Right cardiac atrium (tissue), 5 donors: ENCODE data around the gene GPR32. TPM values are rescaled to one million over a fixed set of nuclear protein-coding genes. Genes with fewer than 3 reads are reported as not detected.
"Not testable (repeated sequence)": the region's sequence is repeated elsewhere in the genome, so short reads cannot be mapped to it uniquely, and the experiment has no call there.

Source experiments
- ATAC-seq, 2 donors: fragments of 200-7000 bp; cut with Tn5 transposase; one replicate each; pipeline versions ENCODE4 v1.8.0 to v1.9.1; 2020; ENCODE audit warnings: moderate library complexity in 2 of 2, mild to moderate bottlenecking in 1 of 2
- DNase-seq, 3 donors: peaks; one replicate each; pipeline ENCODE4 v3.0.0-alpha.2; 2020
- H3K27ac ChIP-seq: one replicate; pipeline ENCODE4 v1.5.1; 2013; ENCODE audit warnings: mild to moderate bottlenecking, low read length, control low read depth, moderate library complexity
- H3K27me3 ChIP-seq: one replicate; pipeline ENCODE4 v1.6.1; 2013; ENCODE audit not compliant: control insufficient read depth, insufficient read depth
- H3K4me1 ChIP-seq: one replicate; pipeline ENCODE4 v1.6.1; 2013; ENCODE audit warnings: low read length; ENCODE audit not compliant: control insufficient read depth, insufficient read depth
- H3K4me3 ChIP-seq: one replicate; pipeline ENCODE4 v1.5.1; 2013; ENCODE audit warnings: low read length, control low read depth
- H3K9me3 ChIP-seq: one replicate; pipeline ENCODE4 v1.6.1; 2013; ENCODE audit warnings: low read length; ENCODE audit not compliant: control insufficient read depth
- WGBS: extraction: QIAGEN DNeasy Blood & Tissue Kit; methylation state at CpG from one replicate; pipeline ENCODE4 v1.1.7; 2013; 5-methylcytosine and 5-hydroxymethylcytosine counted together
- intact Hi-C, 4 donors: fragments of 100-400 bp; cut with DNase I; formaldehyde crosslinking; loops; one replicate each; pipeline versions ENCODE4 v1.11.0 to v1.14.0; 2022 to 2023
- polyA plus RNA-seq: library from polyadenylated mRNA; stranded (reverse); fragments of 200-250 nt; gene quantifications from one replicate; pipeline ENCODE4 v1.2.3, GENCODE V29; 2013
- total RNA-seq, 4 donors: library from RNA; stranded (reverse); fragmentation: NEBNext Ultra II Directional; extraction: Animal tissue kit (Norgen Biotek cat#: 25700); gene quantifications; one replicate each; pipeline ENCODE4 v1.2.1, GENCODE V29; 2021
- donor health status: healthy with polysubstance abuse.
- donor health status: DM: no; HTN: yes; CAD: no.
- donor health status: DM: no; HTN: no; CAD: no.
- donor health status: DM: no; HTN: yes; CAD: no; lungs with severe emphysema.
- donor health status: DM: yes; HTN: yes; CAD: no.

Gene GPR32
- total and polyA plus RNA-seq, 5 donors = not detected

DNA sequence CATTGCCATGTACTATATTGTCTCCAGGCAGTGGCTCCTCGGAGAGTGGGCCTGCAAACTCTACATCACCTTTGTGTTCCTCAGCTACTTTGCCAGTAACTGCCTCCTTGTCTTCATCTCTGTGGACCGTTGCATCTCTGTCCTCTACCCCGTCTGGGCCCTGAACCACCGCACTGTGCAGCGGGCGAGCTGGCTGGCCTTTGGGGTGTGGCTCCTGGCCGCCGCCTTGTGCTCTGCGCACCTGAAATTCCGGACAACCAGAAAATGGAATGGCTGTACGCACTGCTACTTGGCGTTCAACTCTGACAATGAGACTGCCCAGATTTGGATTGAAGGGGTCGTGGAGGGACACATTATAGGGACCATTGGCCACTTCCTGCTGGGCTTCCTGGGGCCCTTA, 624 bp downstream of the GPR32 start:
- no peaks in the 10 kb centered on the region for H3K4me1 ChIP-seq
- H3K9me3 ChIP-seq = no peaks in the 10 kb centered on the region
- intact Hi-C loops = no loop called here
- ATAC-seq (no peak), DNase-seq (no peak)
- no peak overlapping the region for H3K4me3 ChIP-seq
- H3K27me3 ChIP-seq = no peaks in the 10 kb centered on the region
- 80% methylated on average over 13 of the region's 13 CpGs for WGBS
- no peak overlapping the region for H3K27ac ChIP-seq

- no peak for DNase-seq
- Histone ChIP-seq H3K27me3 (no peaks in the 10 kb centered on the region), H3K27ac (no peak overlapping the region), H3K4me1 (no peaks in the 10 kb centered on the region), H3K4me3 (no peak overlapping the region), H3K9me3 (no peaks in the 10 kb centered on the region)
- intact Hi-C loops = no loop called here
- ATAC-seq = no peak
- WGBS = 40% methylated on average over 2 of the region's 2 CpGs
Measured at GRCh38 chr19:50772476-50772875, 2.2 kb downstream of the GPR32 start.

DNA sequence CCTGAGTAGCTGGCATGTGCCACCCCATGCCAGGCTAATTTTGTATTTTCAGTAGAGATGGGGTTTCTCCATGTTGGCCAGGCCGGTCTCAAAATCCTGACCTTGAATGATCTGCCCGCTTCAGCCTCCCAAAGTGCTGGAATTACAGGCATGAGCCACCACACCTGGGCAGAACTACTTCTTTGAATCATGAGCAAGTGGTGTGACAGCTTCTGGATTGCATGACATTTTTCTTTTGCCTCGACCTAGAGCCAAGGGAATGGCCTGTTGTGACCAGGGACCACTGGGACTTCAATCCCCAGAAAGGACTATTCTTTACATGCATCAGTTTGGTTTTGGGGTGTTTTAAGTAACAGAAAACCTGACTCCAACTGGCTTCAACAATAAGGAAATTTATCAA, 2.6 kb downstream of the GPR32 start:
- ATAC-seq, intact Hi-C loops, H3K9me3 ChIP-seq, H3K4me1 ChIP-seq, H3K27me3 ChIP-seq, H3K4me3 ChIP-seq, DNase-seq, H3K27ac ChIP-seq: not testable (repeated sequence)
- WGBS = 85% methylated on average over 3 of the region's 3 CpGs

- intact Hi-C loops, ATAC-seq: not testable (repeated sequence)
Measured at GRCh38 chr19:50773454-50773853, 3.2 kb downstream of the GPR32 start.

DNA sequence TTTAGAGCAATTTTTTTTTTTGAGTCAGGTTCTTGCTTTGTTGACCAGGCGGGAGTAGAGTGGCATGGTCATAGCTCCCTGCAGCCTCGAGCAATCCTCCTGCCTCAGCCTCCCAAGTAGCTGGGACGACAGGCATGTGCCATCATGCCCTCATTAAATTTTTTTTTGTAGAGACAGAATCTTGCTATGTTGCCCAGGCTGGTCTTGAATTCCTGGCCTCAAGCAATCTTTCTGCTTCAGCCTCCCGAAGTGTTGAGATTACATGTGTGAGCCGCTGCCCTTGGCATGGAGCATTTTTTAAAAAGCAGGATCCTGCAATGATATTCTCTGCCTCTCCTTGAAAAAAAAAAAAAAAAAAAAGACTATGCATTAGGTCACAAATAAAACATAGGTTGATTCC, 5.9 kb downstream of the GPR32 start:
- ATAC-seq (no peak), DNase-seq (no peak)
- H3K4me1 ChIP-seq = no peaks in the 10 kb centered on the region
- no peaks in the 10 kb centered on the region for H3K9me3 ChIP-seq
- WGBS = 84% methylated on average over 5 of the region's 5 CpGs
- no peak overlapping the region for H3K4me3 ChIP-seq
- H3K27ac ChIP-seq = no peak overlapping the region
- H3K27me3 ChIP-seq = no peaks in the 10 kb centered on the region
- intact Hi-C loops = loop anchor here in 1 of 4 donors (5.0 kb wide), 1 partner anchor 414 kb away; no protein-coding TSS in a partner anchor

More at GRCh38 chr19:50773454-50773853, 3.2 kb downstream of the GPR32 start:
- H3K27ac ChIP-seq, DNase-seq, H3K27me3 ChIP-seq, H3K9me3 ChIP-seq, H3K4me3 ChIP-seq, H3K4me1 ChIP-seq: not testable (repeated sequence)
- WGBS = 49% methylated on average over 7 of the region's 7 CpGs

GRCh38 chr19:50777261-50777660, 7.0 kb downstream of the GPR32 start:
- no peak overlapping the region for H3K4me3 ChIP-seq
- intact Hi-C loops = loop anchor here in 1 of 4 donors (5.0 kb wide), 1 partner anchor 415 kb away; no protein-coding TSS in a partner anchor
- no peak for ATAC-seq
- no peak for DNase-seq
- H3K4me1 ChIP-seq = no peaks in the 10 kb centered on the region
- no peaks in the 10 kb centered on the region for H3K9me3 ChIP-seq
- 38% methylated on average over 4 of the region's 4 CpGs for WGBS
- no peaks in the 10 kb centered on the region for H3K27me3 ChIP-seq
- H3K27ac ChIP-seq = no peak overlapping the region

DNA sequence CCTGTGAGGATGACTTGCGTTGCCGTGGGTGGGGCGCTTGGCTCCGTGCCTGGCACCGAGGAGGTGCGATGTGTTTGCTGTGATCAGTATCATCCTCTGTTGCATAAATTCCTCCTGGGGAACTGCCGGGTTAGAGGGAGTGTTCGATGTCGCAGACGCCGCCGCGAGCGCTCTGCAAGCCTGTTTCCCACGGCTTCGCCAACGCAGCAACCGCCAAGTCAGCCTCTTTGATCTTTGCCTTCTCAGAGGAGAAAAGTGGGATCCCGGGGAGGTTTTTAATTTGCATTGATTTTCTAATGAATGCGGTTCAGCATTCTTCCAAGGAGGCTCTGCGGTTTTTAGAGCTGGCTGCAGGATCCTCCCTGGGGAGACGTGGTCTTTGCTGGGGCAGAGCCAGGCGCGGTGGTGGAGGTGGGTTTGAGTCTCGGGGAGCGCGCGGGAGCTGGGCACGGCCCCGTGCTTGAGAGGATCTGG, 7.6 kb downstream of the GPR32 start:
- intact Hi-C loops = loop anchor here in 1 of 4 donors (5.0 kb wide), 1 partner anchor 416 kb away; no protein-coding TSS in a partner anchor

DNA sequence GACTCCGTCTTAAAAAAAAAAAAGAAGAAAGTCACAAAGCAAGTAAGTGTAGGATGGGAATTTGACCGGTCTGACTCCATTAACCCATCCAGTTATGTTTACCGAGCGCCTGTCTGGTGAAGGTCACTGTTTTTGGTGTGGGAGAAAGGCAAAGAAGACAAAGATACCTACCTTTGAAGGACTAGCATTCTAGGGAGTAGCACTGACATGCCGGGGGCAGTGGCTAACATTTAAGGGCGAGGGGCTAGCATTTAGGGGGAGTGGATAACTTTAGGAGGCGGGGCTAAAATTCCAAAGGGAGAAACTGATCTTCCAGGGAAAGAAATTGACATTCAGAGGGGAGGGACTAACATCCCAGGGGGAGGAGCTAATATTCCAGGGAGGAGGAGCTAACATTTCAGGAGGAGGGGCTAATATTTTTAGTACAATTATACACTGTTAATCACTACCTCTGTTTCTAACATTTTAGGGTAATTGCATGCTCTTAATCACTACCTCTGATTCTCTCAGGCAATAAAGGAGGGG, 8.7 kb downstream of the GPR32 start:
- H3K9me3 ChIP-seq = no peaks in the 10 kb centered on the region
- no peak for ATAC-seq
- no peak overlapping the region for H3K27ac ChIP-seq
- 61% methylated on average over 7 of the region's 7 CpGs for WGBS
- no peak for DNase-seq
- intact Hi-C loops = loop anchor here in 1 of 4 donors (5.0 kb wide), 1 partner anchor 417 kb away; no protein-coding TSS in a partner anchor
- no peak overlapping the region for H3K4me3 ChIP-seq
- H3K27me3 ChIP-seq = no peaks in the 10 kb centered on the region
- H3K4me1 ChIP-seq = no peaks in the 10 kb centered on the region

More for the DNA sequence above, 7.6 kb downstream of the GPR32 start:
- H3K4me3 ChIP-seq = no peak overlapping the region
- ATAC-seq (no peak), DNase-seq (no peak)
- no peaks in the 10 kb centered on the region for H3K4me1 ChIP-seq
- no peaks in the 10 kb centered on the region for H3K27me3 ChIP-seq
- 1% methylated on average over 30 of the region's 30 CpGs for WGBS
- H3K9me3 ChIP-seq = no peaks in the 10 kb centered on the region
- no peak overlapping the region for H3K27ac ChIP-seq

DNA sequence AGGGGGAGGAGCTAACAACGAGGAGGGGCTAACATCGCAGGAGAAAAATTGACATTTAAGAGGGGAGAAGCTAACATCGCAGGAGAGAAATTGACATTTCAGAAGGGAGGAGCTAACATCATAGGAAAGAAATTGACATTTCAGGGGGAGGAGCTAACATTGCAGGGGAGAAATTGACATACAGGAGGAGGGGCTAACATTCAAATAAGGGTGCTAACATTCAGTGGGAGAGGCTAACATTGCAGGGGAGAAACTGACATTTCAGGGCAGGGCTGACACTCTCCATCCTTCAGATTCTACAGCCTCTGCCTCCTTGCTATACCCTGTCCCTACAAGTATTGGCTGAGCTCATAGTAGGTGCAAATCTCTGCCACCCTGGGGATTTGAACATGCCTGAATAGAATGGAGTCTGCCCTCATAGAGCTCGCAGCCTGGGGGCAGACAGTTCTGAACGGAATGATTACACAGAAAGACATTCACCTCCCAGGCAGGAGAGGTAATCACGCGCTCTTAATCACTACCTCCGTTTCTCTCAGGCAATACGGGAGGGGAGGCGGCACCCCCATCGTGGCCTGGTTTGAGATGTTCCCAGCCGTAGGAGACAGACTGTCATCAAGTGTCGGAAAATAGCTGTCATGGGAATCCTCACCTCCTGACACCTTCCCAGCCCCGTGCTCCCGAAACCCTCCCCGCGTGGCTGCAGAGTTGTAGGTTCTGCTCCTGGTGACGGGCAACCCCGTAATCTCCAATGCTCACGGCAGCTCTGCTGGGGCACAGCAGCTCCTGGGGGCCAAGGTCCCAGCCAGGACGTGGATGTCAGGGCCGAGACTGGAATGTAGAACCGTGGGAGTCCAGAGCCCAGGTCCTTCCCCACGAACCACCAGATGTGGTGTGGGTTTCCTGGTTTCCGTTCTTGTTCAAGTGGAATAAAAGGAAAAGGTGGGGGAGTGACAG, 9.5 kb downstream of the GPR32 start:
- intact Hi-C loops = loop anchor here (5.0 to 10.0 kb wide), 5 partner anchors 242 to 532 kb away; partner anchors contain the start of gene NAPSA (in 1 of the 4)
- H3K27me3 ChIP-seq = no peaks in the 10 kb centered on the region
- WGBS = 26% methylated on average over 25 of the region's 25 CpGs

GRCh38 chr19:50780753-50781435, 10.6 kb downstream of the GPR32 start:
- no peak overlapping the region for H3K27ac ChIP-seq
- intact Hi-C loops = loop anchor here (5.0 to 10.0 kb wide), 5 partner anchors 244 to 534 kb away; partner anchors contain the start of gene NAPSA (in 1 of the 4)
- no peaks in the 10 kb centered on the region for H3K27me3 ChIP-seq
- no peaks in the 10 kb centered on the region for H3K9me3 ChIP-seq
- 61% methylated on average over 16 of the region's 16 CpGs for WGBS
- no peaks in the 10 kb centered on the region for H3K4me1 ChIP-seq
- DNase-seq (no peak), ATAC-seq (no peak)
- no peak overlapping the region for H3K4me3 ChIP-seq

More for the DNA sequence above, 9.5 kb downstream of the GPR32 start:
- no peaks in the 10 kb centered on the region for H3K4me1 ChIP-seq
- ATAC-seq = no peak
- no peak overlapping the region for H3K4me3 ChIP-seq
- no peak overlapping the region for H3K27ac ChIP-seq
- no peaks in the 10 kb centered on the region for H3K9me3 ChIP-seq
- no peak for DNase-seq
